DND-41 (cell line): ENCODE results near the gene CYRIA.

Source experiments
- EZH2 ChIP-seq: IDR thresholded peaks from 3 replicates; pipeline ENCODE4 v1.6.1; 2012; ENCODE audit warnings: borderline replicate concordance, low read depth, mild to moderate bottlenecking, moderate library complexity, low read length, inconsistent platforms; ENCODE audit not compliant: severe bottlenecking
- TF ChIP-seq, protein P1 (sequence below): IDR thresholded peaks from 2 replicates; pipeline ENCODE4 v1.5.1; 2012; ENCODE audit warnings: borderline replicate concordance, low read length, moderate library complexity, mild to moderate bottlenecking; ENCODE audit not compliant: poor library complexity, severe bottlenecking; ENCODE audit errors: extremely low read depth

DNA sequence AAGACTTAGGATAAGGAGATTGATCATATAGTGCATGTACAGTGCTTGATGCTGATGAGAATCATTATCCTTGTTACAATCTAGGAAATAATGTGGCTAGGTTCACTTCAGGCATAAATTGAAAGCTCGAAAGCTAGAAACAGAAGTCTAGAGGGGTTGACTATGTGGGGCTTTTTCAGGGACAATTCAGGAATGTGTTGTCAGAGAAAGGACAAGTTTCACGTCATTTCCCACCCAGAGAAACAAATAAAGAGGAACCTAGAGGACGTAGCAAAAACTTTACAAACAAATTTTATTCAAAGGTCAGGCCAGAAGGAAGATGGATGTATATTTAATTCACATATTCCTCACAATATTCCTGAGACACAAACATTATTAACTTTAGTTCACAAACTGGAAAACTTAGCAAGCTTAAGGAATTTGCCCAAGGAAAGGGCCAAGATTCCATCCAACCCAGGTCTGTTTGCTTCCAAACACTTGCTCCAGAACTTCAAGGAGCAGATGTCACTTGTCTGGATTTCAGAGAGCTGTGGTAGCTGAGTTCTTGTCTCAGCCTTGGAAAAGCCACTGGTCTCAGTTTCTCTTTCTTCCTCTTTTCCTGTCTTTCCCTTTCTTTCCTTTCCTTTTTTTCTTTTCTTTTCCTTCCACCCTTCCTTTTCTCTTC, 7.4 kb downstream of the CYRIA start:
- TF ChIP-seq EZH2: no peak
- TF ChIP-seq, protein P1, sequence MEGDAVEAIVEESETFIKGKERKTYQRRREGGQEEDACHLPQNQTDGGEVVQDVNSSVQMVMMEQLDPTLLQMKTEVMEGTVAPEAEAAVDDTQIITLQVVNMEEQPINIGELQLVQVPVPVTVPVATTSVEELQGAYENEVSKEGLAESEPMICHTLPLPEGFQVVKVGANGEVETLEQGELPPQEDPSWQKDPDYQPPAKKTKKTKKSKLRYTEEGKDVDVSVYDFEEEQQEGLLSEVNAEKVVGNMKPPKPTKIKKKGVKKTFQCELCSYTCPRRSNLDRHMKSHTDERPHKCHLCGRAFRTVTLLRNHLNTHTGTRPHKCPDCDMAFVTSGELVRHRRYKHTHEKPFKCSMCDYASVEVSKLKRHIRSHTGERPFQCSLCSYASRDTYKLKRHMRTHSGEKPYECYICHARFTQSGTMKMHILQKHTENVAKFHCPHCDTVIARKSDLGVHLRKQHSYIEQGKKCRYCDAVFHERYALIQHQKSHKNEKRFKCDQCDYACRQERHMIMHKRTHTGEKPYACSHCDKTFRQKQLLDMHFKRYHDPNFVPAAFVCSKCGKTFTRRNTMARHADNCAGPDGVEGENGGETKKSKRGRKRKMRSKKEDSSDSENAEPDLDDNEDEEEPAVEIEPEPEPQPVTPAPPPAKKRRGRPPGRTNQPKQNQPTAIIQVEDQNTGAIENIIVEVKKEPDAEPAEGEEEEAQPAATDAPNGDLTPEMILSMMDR: no peak
